ENCODE data around the gene GJC2. TPM values are rescaled to one million over a fixed set of nuclear protein-coding genes. Genes with fewer than 3 reads are reported as not detected.

GJC2 gene
- polyA plus RNA-seq, 1 experiment: 1.2 TPM

DNA sequence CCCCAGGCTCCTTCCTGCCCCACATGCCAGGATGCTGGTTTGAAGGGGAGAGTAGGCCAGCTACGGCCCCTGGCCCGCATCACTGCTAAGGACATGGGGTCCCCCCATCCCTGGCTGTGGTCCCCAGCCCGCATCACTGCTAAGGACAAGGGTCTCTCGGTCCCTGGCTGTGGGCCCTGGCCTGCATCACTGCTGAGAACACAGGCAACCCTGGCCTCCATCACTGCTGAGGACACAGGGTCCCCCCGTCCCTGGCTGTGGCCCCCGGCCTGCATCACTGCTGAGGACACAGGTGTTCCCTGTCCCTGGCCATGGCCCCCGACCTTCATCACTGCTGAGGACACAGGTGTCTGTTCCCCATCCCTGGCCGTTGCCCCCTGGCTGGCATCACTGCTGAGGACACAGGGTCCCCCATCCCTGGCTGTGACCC is 57.7 kb downstream of the GJC2 start:
- Histone ChIP-seq H3K4me3 (ENCODE audit: low read depth, low read length) (no peak overlapping the region), H3K27ac (ENCODE audit: low read depth, low read length) (no peak overlapping the region), H3K9me3 (ENCODE audit: control insufficient read depth, insufficient read depth, low read length) (peaks cover under 1% of the 10 kb centered on the region; the same call in 1 of the 2 replicates), H3K27me3 (ENCODE audit: control insufficient read depth, insufficient read depth, low read length) (no peaks in the 10 kb centered on the region)
- DNase-seq (ENCODE audit: low read depth, low spot score): no peak
- TF ChIP-seq CTCF (IDR thresholded peaks at IDR 0.05; ENCODE audit: low read depth, low read length): no peak
- ChIA-PET POLR2A (no interaction called here), CTCF (no interaction called here)

- no peak for TF ChIP-seq CTCF (IDR thresholded peaks at IDR 0.05; ENCODE audit: low read depth, low read length)
- POLR2A ChIA-PET: no interaction called here
- Histone ChIP-seq H3K9me3 (ENCODE audit: control insufficient read depth, insufficient read depth, low read length) (peaks cover 3% of the 10 kb centered on the region; the same call in 1 of the 2 replicates), H3K27me3 (ENCODE audit: control insufficient read depth, insufficient read depth, low read length) (peaks cover 3% of the 10 kb centered on the region), H3K4me3 (ENCODE audit: low read depth, low read length) (no peak within 1 kb of the TSS), H3K27ac (ENCODE audit: low read depth, low read length) (no peak within 1 kb of the TSS)
- CTCF ChIA-PET: no interaction called here
- DNase-seq (ENCODE audit: low read depth, low spot score): no peak
Measured at GRCh38 chr1:228207851-228208821, 58.4 kb downstream of the GJC2 start, which contains the start of gene OBSCN. Gene OBSCN, plus strand, starts transcription at chr1:228208044. Its CDS starts 3,740 bp downstream, at chr1:228211784.

DNA sequence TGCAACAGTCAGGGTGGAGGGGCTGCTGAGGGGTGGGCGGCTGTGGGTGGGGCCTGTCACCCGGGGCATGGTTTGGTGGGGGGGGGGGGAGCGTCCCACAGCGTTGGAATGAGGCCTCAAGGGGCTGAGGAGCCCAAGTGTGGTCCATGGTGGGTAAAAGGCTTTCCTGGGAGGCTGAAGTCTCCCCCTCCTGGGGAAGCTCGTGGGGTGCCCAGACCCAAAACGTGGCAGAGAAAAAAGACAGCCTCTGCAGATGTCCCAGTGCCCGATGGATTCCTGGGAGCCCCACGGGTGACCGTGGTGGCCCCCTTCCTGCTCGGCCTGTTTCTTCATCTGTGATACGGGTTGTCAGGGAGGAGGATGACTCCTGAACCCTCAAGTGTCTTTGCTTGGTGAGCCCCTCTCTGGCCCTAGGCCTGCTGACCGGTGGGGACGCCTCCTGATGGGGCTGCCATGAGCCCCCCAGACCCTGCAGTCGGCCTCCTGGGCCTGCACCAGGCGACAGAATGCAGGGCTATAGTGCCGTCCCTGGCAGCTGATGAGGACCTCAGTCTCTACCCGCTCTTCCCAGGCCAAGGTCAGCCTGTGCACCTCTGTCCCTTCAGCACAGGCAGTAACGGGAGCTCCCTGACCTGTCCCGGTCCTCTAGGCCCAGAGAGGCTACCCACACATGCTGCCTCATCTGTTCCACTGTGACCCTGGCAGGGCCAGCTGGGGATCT is 59.3 kb downstream of the GJC2 start:
- TF ChIP-seq CTCF (IDR thresholded peaks at IDR 0.05; ENCODE audit: low read depth, low read length): no peak
- no peak overlapping the region for H3K27ac ChIP-seq (ENCODE audit: low read depth, low read length)
- ChIA-PET CTCF (no interaction called here), POLR2A (no interaction called here)
- H3K9me3 ChIP-seq (ENCODE audit: control insufficient read depth, insufficient read depth, low read length): peaks cover 3% of the 10 kb centered on the region; the same call in 1 of the 2 replicates
- H3K4me3 ChIP-seq (ENCODE audit: low read depth, low read length): no peak overlapping the region
- DNase-seq (ENCODE audit: low read depth, low spot score): no peak
- peaks cover 3% of the 10 kb centered on the region for H3K27me3 ChIP-seq (ENCODE audit: control insufficient read depth, insufficient read depth, low read length)

Small RNA genes lying within 50 kb of the gene (small RNA-seq; reads per million reads assigned to genes)
- gene AL359510.1 (ENCODE audit: insufficient read length, low read depth): not detected

Other genes with a start within 250 kb of the GJC2 start
- gene WNT9A, start 202.0 kb upstream of the GJC2 start, polyA plus RNA-seq (2011; rRNA removed): 0.74 and 0.91 TPM in 2 replicates
- gene WNT3A, start 142.9 kb upstream of the GJC2 start, polyA plus RNA-seq (2011; rRNA removed): not detected in 2 replicates
- 445 and 528 TPM in 2 replicates for gene ARF1, start 67.2 kb upstream of the GJC2 start, polyA plus RNA-seq (2011; rRNA removed)
- 3.6 and 4.4 TPM in 2 replicates for gene C1orf35, start 46.6 kb upstream of the GJC2 start, polyA plus RNA-seq (2011; rRNA removed)
- 33.4 and 52.9 TPM in 2 replicates for gene MRPL55, start 40.6 kb upstream of the GJC2 start, polyA plus RNA-seq (2011; rRNA removed)
- 177 and 230 TPM in 2 replicates for gene GUK1, start 9.7 kb upstream of the GJC2 start, polyA plus RNA-seq (2011; rRNA removed)
- 1.4 and 1.7 TPM in 2 replicates for gene IBA57, start 15.9 kb downstream of the GJC2 start, polyA plus RNA-seq (2011; rRNA removed)
- gene OBSCN, start 58.1 kb downstream of the GJC2 start, polyA plus RNA-seq (2011; rRNA removed): 3.9 and 5.9 TPM in 2 replicates

Data from AG04450 (cell line).